SKM-1 treated with dmso at 0.1 percent for 144 hours (cell line): Measurements from ENCODE around the gene HABP4.

Source experiments
- DNase-seq: peaks from one replicate; lab custom pipeline; 2025; ENCODE audit not compliant: unreplicated experiment; lab: John Stamatoyannopoulos, UW

The HABP4 gene

DNA sequence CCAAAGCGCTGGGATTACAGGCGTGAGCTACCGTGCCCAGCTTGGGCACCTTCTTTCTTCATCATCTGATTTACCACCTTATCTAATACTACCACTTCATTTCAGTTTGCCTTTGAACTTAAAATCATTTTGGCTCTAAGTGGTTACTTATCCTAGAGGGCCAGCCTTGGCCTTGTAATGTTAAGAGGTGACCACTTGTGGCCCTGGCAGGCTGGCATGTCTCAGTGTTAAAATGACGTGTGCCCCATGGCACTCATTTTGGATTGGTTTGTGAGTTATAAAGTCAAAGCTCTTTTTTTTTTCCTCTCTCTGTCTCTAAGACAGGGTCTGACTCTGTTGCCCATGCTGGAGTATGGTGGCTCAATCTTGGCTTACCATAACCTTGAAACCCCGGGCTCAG lies 17.8 kb downstream of the HABP4 start:
- DNase-seq, result no peak

DNA sequence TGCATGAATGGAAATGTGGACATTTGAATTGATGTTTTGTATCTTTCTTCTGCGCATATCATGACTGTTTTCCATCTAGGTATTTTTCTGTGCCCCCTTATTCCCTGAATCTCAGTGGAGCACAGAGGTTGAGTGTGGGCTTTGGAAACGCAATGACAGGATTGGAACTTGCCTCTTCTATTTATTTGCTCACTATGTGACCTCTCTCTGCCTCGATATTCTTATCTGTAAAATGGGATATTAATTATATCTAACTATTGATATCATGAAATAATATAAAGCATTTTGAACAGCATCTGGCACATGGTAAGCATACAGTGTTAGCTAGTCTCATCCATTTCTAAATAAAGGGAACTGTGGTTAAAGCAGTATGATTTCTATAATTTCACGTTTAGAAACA lies 26.0 kb downstream of the HABP4 start:
- DNase-seq, result no peak

DNA sequence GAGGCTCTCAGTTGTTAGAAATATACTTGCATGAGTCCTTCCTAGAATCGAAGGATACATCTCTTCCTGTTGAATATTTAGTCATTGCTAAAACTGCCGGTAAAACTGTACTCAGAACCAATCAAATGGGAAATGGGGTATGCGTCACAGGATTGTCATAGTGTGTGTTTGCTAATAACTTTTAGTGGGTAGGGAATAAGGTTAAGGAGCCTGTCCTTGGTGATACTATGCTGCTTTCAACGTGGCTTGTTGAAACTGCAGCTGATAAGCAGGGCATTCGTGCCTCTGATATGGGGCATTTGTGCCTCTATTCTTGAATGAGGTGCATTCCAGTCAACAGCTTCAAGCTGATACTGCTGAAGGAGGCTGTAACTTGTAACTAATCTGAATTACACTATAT lies 26.6 kb downstream of the HABP4 start:
- no peak for DNase-seq

DNA sequence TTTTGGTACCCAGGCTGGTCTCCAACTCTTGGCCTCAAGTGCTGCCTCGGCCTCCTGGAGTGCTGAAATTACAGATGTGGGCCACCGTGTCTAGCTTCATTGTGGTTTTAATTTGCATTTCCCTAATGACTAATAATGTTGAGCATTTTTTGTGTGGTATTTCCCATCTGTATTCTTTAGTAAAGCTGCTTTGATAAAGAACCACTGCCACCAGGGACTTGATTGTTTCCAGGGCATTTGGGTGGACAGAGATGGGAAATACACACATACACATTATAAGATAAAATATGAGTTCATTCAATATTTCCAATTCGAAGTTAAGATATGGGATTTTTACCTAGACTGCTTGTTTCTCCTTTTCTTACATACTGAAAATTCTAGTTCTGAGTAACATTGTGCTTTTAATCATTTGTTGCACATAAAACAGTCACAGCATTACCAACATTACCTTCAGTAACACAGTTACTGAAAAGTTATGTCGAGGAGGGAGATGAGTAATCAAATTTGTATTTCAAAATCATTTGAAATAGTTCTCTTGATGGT lies 28.9 kb downstream of the HABP4 start:
- no peak for DNase-seq

DNA sequence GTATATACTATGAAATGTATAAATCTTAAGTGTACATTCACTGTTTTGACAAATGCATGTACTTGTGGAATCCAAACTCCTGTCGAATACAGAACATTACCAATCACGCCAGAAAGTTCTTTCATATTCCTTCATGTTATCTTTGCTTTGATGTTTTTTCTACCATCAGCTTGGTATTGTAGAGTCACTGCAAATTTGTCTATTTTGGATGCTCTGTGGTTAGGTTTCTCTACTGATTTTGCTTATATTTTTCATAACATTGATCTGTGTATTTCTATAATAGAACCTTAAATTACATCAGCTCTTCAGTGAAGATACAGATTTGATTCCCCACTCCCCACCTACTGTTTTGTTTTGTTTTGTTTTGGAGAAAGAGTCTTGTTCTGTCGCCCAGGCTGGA lies 30.8 kb downstream of the HABP4 start:
- no peak for DNase-seq

DNA sequence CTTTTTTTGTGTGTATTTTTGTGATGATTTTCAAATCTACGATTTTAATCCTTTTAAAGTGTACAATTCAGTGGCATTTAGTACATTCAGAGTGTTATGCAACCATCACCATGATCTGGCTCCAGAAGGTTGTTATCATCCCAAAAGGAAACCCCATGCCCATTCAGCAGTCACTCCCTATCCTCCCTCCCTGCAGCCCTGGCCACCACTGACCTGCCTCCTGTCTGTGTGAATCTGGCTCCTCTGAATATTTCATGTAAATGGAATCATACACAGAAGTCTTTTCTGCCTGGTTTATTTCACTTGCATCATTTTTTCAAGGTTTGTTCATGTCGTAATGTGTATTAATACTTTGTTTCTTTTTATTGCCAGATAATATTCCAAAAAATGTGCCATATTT lies 32.5 kb downstream of the HABP4 start:
- no peak for DNase-seq

DNA sequence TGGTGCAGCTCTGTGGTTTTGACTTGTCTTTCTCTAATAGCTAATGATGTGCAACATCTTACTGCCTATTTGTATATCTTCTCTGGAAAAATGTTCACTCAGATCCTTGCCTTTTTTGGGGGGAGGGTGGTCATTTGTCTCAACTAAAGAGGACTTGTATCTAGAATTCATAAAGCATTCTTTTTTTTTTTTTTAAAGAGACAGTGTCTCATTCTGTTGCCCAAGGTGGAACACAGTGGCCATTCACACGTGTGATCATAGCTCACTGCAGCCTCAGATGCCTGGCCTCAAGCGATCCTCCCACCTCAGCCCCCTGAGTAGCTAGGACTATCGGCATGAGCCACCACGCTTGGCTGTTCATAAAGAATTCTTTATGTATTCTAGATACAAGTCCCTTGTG lies 33.2 kb downstream of the HABP4 start:
- no peak for DNase-seq

DNA sequence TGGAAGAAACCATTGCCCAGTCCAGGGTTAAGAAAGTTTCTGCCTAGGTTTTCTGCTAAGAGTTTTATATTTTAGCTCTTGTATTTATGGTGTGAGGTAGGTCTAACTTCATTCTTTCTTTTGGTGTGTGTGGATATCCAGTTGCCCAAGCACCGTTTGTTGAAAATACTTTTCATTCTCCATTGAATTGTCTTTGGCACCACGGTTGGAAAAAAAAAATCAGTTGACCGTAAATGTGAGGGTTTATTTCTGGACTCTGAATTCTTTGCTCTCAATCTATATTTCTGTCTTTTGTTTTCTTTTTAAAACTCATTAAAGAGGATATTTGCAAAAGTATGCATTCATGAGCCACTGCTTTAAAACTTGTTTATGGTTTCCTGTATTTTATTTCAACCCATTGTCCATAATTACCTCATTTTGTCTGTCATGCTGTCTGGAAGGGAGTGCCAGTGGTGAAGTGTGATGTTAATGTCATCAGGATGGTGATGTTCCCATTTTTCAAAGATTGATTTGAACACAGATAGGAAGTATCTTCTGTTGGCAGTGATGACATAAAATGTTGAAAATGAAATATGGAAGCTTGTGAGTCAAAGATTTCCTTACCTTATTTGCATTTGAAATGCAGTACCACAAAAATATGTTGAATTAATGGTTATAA lies 33.9 kb downstream of the HABP4 start:
- no peak for DNase-seq

DNA sequence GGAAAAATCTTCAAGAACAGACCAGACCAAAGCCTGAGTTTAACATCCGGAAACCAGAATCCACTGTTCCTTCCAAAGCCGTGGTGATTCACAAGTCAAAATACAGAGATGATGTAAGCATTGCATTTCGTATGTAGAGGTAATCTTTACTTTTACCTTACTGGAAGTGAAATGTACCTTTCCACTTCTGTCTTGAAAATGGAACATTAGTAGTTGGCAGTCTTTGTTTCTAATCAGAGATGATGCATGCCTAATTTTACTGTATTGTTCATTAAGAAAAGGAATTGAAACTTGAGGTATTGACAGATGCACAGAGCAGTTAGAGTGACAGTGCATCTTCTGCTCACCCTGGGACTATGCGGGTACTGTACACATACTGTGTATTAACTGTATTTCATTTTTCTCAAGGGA lies 34.6 kb downstream of the HABP4 start:
- DNase-seq, result no peak

DNA sequence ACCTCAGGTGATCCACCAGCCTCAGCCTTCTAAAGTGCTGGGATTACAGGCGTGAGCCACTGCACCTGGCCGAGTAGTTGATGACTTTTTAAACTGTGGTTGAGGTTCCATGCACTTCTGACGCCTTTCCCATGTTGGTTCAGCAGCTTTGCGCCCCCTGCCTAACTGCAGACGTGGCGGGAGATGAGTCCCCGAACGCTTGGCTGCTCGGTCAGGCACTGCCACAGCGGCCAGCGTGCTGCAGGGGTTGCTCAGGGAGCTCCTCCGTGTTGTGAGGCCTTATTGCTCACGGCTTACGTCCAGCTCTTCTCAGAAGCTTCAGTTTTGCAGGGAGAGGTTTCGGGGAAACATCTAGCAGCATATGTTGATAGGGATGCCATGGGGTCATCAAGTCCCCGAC lies 35.3 kb downstream of the HABP4 start:
- DNase-seq, result no peak

DNA sequence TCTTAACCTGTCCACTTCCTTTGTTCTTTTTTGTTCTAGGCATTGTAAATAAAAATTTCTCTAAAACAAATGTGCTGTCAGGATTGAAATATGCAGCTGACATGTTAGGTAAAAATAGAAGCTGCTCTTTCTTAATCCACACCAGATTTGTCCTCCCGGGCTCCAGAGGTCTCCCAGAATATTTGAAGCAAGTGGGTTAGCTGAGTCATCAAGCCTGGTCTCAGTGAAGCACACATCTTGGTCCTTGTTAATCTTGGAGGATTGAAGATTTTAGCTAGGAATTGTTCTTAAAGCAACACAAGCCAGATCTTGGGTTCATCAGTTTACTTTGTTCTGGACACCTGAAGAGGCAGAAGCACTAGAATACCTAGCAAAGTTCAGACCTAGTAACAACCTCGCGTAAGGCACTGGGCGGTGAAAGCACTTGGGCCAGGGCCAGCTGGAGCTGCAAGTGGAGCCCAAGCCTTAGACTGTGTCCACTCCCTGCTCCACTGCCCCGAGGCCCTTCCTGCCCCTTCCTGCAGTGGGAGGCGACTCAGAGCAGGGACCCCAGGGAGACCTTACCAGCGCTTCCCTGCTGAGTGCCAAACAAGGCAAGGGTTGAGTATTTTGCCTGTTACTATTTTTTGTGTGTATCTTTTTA lies 36.5 kb downstream of the HABP4 start:
- no peak for DNase-seq

DNA sequence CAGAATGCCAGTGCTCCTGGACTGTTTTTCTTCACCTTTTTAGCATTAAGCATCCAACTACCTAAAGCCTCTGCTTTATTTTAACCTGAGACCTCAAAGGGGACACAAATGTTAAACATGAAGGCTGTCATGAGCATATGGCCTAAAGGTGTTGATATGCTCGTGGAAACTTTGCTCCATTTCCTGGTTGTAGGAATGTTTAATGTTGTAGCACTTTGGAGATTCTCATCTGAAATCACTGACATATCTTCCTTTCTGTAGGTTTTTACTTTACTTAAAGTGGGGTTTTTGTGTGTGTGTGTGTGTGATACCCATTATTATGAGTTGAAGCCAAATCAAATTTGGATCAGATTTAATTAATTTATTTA lies 37.0 kb downstream of the HABP4 start:
- DNase-seq, result no peak

DNA sequence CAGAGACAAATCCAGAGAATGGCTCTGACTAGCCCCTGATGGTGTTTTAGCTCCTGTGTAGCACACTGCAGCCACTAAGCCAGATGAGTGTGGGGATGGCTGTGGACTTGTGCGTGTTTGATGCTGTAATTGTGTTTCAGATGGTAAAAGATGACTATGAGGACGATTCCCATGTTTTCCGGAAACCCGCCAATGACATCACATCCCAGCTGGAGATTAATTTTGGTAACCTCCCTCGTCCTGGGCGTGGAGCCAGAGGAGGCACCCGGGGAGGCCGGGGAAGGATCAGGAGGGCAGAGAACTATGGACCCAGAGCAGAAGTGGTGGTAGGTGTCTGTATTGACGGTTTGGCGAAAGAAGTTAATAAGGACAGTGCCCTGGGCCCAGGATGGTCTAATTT lies 38.0 kb downstream of the HABP4 start:
- DNase-seq, result no peak

DNA sequence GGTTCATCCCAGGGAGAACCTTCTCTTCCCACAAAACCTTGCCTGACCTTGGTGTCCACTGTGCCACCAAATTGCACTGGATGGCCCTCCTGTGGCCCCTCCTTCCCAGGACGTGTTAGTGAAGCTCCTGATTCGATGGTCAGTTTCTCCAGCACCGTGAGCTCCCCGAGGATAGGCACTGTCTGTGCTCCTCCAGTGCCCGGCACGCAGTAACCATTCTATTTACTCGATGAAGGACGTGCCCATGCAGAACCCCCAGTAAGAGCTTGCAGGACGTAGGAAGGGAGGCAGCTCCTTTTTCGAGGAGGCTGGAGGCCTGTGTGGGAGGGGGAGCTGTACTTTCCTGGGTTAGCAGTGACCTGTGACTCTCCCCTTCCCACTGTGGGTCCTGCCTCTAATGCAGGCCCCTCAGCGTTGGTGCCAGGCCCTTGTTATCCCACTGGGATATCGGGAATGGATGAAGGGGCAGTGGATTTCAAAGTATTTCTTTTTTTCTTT lies 39.6 kb downstream of the HABP4 start:
- DNase-seq, result no peak

DNA sequence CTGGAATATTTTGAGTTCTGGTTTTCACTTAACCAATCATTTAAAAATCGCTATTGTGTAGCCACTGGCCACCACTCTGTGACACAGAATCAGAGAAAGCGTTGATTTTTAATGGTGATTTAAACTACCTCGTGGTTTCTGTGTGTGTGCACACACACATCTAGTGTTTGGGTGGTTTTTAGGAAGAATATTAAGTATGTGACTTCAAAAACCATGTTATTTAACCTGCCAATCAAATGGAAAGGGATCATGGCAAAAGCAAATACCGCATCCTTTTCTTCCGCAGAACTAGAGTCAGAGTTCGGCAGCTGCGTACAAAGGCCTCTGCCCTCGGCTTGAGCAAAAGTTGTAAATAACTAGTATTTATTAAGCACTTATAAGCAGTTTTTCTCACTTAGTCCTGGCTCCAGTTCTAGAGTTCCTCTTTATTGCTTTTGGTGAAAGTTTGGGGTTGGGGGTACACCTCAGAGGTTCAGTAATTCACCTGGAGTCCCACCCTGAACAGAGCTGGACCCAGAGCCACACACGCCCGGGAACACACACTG lies 40.6 kb downstream of the HABP4 start:
- DNase-seq, result no peak

DNA sequence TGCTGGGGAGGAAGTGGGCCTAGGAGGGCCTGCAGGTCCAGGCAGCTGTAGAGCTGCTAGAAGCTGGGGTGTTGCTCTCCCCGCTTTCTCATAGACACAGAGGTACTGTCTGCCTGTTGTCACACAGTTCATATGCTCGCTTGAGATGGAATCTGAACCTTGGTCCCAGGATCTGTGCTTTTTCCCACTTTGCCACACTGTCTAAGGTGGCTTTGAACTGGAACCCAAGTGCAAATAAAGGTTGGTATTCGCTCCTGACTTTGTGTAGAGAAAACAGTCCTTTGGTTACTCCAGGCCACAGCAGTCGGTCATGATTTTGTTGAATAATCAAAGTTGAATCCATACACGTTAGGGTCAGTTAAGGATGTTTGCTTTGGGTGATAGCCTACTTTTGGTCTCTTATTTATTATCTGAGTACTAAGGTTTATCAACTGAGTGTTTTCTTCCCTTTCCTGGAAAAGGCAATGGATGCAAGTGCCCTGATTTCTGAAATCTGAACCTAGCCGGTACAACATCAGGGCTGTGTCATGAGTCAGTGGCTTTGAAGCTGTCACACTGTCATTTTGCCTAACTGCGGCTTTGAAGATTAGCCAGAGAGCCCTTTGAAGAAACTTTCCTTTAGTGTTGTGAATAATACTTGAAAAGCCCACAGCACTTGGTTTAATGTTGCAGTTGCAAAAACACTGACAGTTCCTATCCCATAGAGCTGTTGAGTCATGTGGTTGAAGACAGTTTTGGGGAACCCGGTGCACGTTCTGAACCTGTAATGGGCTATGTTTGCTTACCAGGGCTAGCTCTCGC lies 41.3 kb downstream of the HABP4 start:
- no peak for DNase-seq

DNA sequence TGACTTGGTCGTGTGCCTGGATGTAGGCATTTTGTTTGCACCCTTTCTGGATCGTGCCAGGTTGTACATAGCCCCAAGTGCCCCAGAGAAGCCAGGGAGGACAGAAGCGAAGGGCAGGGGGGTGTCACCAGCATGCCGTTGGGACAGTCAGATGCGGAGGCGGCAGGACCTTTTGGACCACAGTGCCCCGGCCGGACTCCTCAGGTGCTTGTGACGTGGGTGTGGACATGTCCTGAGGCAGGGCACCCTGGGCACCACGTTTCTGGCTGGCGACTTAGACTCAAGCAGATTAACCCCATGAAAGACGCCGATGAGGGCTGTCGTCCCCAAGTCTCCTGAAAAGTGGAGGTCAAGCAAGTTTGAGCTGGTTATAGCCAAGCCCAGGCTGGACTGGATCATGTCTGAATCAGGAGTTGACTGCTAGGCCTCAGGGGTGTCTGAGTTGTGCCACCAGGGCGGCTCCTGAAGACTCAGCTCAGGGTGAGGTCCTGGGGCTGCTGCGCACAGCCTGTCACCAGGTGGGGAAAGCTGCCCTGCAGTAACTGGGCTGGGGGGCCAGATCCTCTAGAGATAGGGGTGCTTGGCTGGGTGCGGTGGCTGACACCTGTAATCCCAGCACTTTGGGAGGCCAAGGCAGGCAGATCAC lies 42.0 kb downstream of the HABP4 start:
- DNase-seq, result no peak

DNA sequence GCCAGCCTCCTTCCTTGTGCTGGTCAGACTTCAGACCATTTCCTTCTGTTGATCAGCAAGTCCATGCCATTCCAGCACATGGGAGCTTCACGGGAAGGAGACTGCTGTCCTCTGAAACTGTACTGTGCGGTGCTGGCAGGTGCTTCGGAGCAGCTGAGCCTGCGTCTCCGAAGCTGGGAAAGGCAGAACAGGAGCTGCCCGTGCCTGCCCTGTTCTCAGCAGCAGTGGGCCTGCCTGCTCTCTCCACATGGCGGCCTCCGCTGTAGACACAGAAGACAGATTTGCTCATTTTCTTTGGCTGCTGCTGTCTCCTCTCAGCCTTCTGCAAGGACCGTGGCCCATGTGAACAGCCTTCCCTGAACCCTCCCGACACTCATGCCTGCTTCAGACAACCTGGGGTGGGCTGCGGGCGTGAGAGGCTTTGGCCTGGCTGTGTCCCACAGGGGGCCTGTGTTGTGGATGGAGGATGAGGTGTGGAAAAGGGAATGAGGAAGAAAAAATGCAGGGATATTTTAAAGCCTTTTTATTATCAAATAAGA lies 43.1 kb downstream of the HABP4 start:
- DNase-seq, result no peak

DNA sequence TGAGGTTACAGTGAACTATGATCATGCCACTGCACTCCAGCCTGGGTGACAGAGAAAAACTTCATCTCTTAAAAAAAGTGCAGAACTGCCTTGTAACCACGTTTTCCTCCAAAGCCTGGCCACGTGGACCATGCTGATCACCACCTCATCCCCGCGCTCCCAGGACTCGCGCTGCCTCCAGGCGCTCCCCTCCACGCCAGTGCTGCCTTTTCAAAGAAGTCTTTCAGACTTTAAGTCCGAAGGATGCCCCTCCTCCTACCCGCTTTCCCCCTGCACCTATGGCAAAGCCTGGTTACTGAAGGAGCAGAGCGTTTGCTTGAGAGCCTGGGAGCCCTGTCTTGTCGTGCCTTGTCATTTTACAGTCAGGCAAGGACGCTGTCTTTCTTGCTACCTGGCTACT lies 43.8 kb downstream of the HABP4 start:
- DNase-seq, result no peak

DNA sequence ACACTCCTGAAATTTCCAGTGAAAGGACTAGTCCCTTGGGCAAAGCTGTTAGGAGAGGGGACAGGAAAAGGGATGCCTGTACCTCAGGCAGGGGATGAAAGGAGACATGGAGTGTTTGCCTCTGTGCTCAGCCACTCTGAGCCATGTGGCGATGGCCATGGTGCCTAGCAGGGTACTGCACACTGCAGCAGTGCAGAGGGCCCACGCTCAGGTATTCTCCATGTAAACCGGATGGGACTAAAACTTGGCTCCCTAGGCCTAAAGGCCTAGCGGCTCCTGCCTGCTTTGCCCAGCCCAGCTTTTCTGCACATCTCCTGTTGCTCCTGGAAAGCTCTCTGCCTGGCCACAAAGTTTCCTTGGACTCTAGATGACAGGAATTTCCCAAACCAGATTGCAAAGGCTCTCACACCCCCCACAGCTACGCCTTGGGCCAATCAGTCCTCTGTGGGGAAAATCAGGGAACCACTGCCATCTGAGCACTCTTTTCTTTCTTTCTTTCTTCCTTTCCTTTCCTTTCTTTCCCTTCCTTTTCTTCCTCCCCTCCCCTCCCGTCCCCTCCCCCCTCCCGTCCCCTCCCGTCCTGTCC lies 44.3 kb downstream of the HABP4 start:
- DNase-seq, result no peak

DNA sequence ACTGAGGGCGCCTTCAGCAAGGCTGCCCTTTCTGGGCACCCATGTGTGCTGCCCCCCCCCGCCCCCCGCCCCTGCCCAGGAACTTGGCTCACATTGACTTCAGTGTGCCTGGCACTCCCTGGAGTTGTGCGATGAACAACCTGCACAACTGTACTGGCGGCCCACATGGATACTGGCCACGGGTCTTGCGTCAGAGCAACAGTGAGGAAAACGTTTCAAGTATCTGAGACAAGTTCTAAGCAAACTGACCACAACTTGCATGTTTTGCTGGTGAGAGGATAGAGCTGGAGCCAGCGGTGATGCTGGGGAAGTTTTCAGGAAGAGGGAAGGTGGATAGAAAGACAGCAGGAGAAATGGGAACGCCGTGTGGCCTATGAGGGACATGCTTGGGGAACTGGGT lies 45.4 kb downstream of the HABP4 start:
- no peak for DNase-seq
